ENCODE results near the gene CCL26.
"Not testable (repeated sequence)": the region's sequence is repeated elsewhere in the genome, so short reads cannot be mapped to it uniquely, and the experiment has no call there.

Gene CCL26

DNA sequence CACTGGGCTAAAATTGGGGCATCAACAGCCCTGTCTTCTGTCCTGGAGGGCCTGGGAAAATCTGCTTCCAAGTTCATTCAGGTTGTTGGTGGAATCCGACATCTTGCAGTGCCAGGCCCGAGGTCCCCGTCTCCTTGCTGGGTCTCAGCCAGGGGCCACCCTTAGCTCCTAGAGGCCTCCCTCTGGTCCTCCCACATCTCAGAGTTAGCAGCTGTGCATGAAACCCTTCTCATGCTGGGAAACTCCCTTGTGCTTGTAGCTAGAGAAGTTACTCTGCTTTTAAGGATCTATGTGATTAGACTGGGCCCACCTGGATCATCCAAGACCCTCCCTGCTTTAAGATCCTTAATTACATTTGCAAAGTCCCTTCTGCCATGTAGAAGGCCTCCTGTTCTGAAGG is 48.6 kb downstream of the CCL26 start:
- no peak for DNase-seq (ENCODE audit: low read depth)
- TF ChIP-seq CTCF (conservative IDR thresholded peaks at IDR 0.05; ENCODE audit: low read depth, low read length): no peak
- H3K4me3 ChIP-seq (ENCODE audit: low read length): no peak overlapping the region

- no peak for TF ChIP-seq CTCF (conservative IDR thresholded peaks at IDR 0.05; ENCODE audit: low read depth, low read length)
- no peak overlapping the region for H3K4me3 ChIP-seq (ENCODE audit: low read length)
- no peak for DNase-seq (ENCODE audit: low read depth)
Observed at GRCh38 chr7:75722373-75722772, 49.6 kb downstream of the CCL26 start.

DNA sequence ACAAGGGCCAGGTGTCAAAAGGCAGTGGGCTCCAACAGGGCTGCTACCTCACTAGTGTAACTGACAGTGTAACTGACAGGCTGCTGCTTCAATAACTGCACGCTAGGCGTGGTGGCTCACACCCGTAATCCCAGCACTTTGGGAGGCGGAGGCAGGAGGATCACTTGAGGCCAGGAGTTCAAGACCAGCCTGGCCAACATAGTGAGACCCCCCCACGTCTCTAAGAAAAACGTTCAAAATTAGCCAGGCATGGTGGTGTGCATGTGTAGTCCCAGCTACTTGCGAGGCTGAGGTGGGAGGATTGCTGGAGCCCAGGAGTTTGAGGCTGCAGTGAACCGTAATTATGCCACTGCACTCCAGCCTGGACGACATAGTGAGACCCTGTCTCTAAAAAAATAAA is 50.1 kb downstream of the CCL26 start:
- DNase-seq (ENCODE audit: low read depth); H3K4me3 ChIP-seq (ENCODE audit: low read length): not testable (repeated sequence)

DNA sequence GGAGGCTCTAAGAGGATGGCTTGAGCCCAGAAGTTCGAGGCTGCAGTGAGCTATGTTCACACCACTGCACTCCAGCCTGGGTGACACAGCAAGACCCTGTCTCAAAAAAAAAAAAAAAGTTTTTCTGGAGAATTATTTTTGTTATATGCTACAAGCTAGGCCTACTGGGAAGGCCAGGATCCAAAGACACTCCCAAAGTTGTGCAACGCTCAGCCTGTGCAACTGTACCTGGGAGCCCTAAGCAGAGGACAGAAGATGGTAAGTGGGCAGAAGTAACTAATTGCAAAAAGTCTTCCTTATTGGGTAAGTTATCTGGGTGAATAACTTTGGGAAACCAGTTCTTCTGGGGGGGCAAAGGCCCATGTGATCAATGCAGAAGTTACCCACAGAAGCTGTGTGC is 50.6 kb downstream of the CCL26 start:
- DNase-seq (ENCODE audit: low read depth): no peak
- TF ChIP-seq CTCF (conservative IDR thresholded peaks at IDR 0.05; ENCODE audit: low read depth, low read length): no peak
- H3K4me3 ChIP-seq (ENCODE audit: low read length): no peak overlapping the region

- no peak for DNase-seq (ENCODE audit: low read depth)
- H3K4me3 ChIP-seq (ENCODE audit: low read length): no peak overlapping the region
- TF ChIP-seq CTCF (conservative IDR thresholded peaks at IDR 0.05; ENCODE audit: low read depth, low read length): no peak
Observed at GRCh38 chr7:75719626-75720025, 52.4 kb downstream of the CCL26 start.

Measured in retinal pigment epithelial cell (primary cell).